A549 (cell line): ENCODE data around the gene SPAG5. TPM values are rescaled to one million over a fixed set of nuclear protein-coding genes. Genes with fewer than 3 reads are reported as not detected.
A peak's percentile ranks its signal among the peaks of the same experiment; 100 is the strongest.

ENCODE experiments used
- ATAC-seq, 2 experiments: fragments of 200-7000 bp in 1 of 2; fragments of >200 bp in 1 of 2; cut with Nextera tagmentation in 1 of 2; cut with Tn5 transposase in 1 of 2; 3 replicates each; pipeline versions ENCODE4 v1.8.0 to v1.9.1; 2018 to 2020; ENCODE audit warnings: mild to moderate bottlenecking in 1 of 2, moderate library complexity in 1 of 2
- CTCF ChIA-PET: fragments of 300-600 bp; sonication (Branson Sonifier 250); formaldehyde crosslinking; extraction: SDS; loops from one replicate; lab custom pipeline; 2021; ENCODE audit warnings: antibody characterized with exemption, inconsistent platforms; lab: Yijun Ruan, JAX
- POLR2A ChIA-PET: fragments of 350-600 bp; formaldehyde crosslinking; extraction: SDS; loops from one replicate; lab custom pipeline; 2021; ENCODE audit warnings: antibody characterized with exemption, inconsistent platforms; lab: Yijun Ruan, JAX
- DNase-seq, 2 experiments: peaks; one replicate each; pipeline versions ENCODE4 v3.0.0 to v3.0.0-alpha.2; 2011 to 2016; ENCODE audit warnings: low read depth in 1 of 2, low spot score in 1 of 2
- FAIRE-seq: peaks from 2 replicates; lab custom pipeline; 2011; peaks lifted over from hg19 to GRCh38; lab: Jason Lieb, UNC
- H3K27ac ChIP-seq, 2 experiments: fragments of >200 bp; sonication (Bioruptor Twin); formaldehyde crosslinking; 3 replicates each; pipeline ENCODE4 v1.5.1; 2016 to 2017
- H3K4me1 ChIP-seq: fragments of >200 bp; sonication (Bioruptor Twin); formaldehyde crosslinking; 3 replicates; pipeline ENCODE4 v1.6.1; 2016
- H3K4me2 ChIP-seq: fragments of >200 bp; sonication (Bioruptor Twin); formaldehyde crosslinking; 3 replicates; pipeline ENCODE4 v1.6.1; 2016
- H3K4me3 ChIP-seq: fragments of >200 bp; sonication (Bioruptor Twin); formaldehyde crosslinking; 3 replicates; pipeline ENCODE4 v1.5.1; 2016
- H3K9me3 ChIP-seq: fragments of >200 bp; sonication (Bioruptor Twin); formaldehyde crosslinking; 3 replicates; pipeline ENCODE4 v1.6.1; 2016
- BCL3 ChIP-seq: fragments of >200 bp; sonication (Bioruptor Twin); formaldehyde crosslinking; IDR thresholded peaks from 3 replicates; pipeline ENCODE4 v1.6.1; 2016
- CHD2 ChIP-seq: fragments of 150-350 bp; IDR thresholded peaks from 2 replicates; pipeline ENCODE4 v1.6.1; 2014; ENCODE audit warnings: low read length; ENCODE audit not compliant: partially characterized antibody
- EHMT2 ChIP-seq: fragments of 200-600 bp; sonication (generic); IDR thresholded peaks from 2 replicates; pipeline ENCODE4 v1.6.1; 2016; ENCODE audit warnings: antibody characterized with exemption, low read depth, mild to moderate bottlenecking, moderate library complexity
- HES2 ChIP-seq: fragments of >200 bp; sonication (Bioruptor Twin); formaldehyde crosslinking; IDR thresholded peaks from 2 replicates; pipeline ENCODE4 v1.6.1; 2016
- HOXB13 ChIP-seq: fragments of 250-450 bp; sonication (Bioruptor Pico); IDR thresholded peaks from 2 replicates; pipeline ENCODE4 v1.5.0; 2020; ENCODE audit warnings: low read depth, mild to moderate bottlenecking, moderate library complexity
- HOXB5 ChIP-seq: fragments of 250-450 bp; sonication (Bioruptor Pico); IDR thresholded peaks from 2 replicates; pipeline ENCODE4 v1.5.0; 2020; ENCODE audit warnings: mild to moderate bottlenecking, moderate library complexity
- JUN ChIP-seq, 2 experiments: fragments of >200 bp; sonication (Bioruptor Twin); formaldehyde crosslinking; IDR thresholded peaks; 2 replicates in 1 of 2; 3 replicates in 1 of 2; pipeline ENCODE4 v1.6.1; 2016 to 2017
- JUNB ChIP-seq: fragments of >200 bp; sonication (Bioruptor Twin); formaldehyde crosslinking; IDR thresholded peaks from 2 replicates; pipeline ENCODE4 v1.6.1; 2016
- KDM5A ChIP-seq: fragments of 200-600 bp; sonication (generic); IDR thresholded peaks from 2 replicates; pipeline ENCODE4 v1.6.1; 2016; ENCODE audit warnings: antibody characterized with exemption, mild to moderate bottlenecking
- MAFK ChIP-seq: fragments of 450-650 bp; IDR thresholded peaks from 2 replicates; pipeline ENCODE4 v1.6.1; 2014; ENCODE audit not compliant: partially characterized antibody
- MAZ ChIP-seq: fragments of 150-350 bp; IDR thresholded peaks from 2 replicates; pipeline ENCODE4 v1.6.1; 2014; ENCODE audit warnings: antibody characterized with exemption, low read depth, low read length, borderline replicate concordance
- MYC ChIP-seq: IDR thresholded peaks from 2 replicates; pipeline ENCODE4 v1.6.1; 2012; ENCODE audit warnings: mild to moderate bottlenecking, inconsistent platforms, low read length, improper control_type of control experiment, borderline replicate concordance
- RCOR1 ChIP-seq: fragments of 150-350 bp; IDR thresholded peaks from 2 replicates; pipeline ENCODE4 v1.6.1; 2014; ENCODE audit warnings: antibody characterized with exemption, low read length, low read depth
- SMC3 ChIP-seq: fragments of >200 bp; sonication (Bioruptor Twin); formaldehyde crosslinking; IDR thresholded peaks from 3 replicates; pipeline ENCODE4 v1.6.1; 2018; ENCODE audit warnings: inconsistent platforms
- TFCP2L1 ChIP-seq: fragments of 250-450 bp; sonication (Bioruptor Pico); IDR thresholded peaks from 2 replicates; pipeline ENCODE4 v1.5.0; 2021; ENCODE audit warnings: mild to moderate bottlenecking
- USF2 ChIP-seq: fragments of 450-650 bp; IDR thresholded peaks from 2 replicates; pipeline ENCODE4 v1.6.1; 2014; ENCODE audit warnings: antibody characterized with exemption
- ZC3H11A ChIP-seq: fragments of 450-650 bp; IDR thresholded peaks from 2 replicates; pipeline ENCODE4 v1.6.1; 2014; ENCODE audit warnings: antibody characterized with exemption, mild to moderate bottlenecking
- ZFP36 ChIP-seq: fragments of 450-650 bp; IDR thresholded peaks from 2 replicates; pipeline ENCODE4 v1.6.1; 2014; ENCODE audit warnings: borderline replicate concordance; ENCODE audit not compliant: partially characterized antibody
- ZSCAN20 ChIP-seq: fragments of 250-450 bp; sonication (Bioruptor Pico); IDR thresholded peaks from 2 replicates; pipeline ENCODE4 v1.8.0; 2022; ENCODE audit warnings: mild to moderate bottlenecking, moderate library complexity
- WGBS: methylation state at CpG from one replicate; pipeline ENCODE4 v1.1.6; 2017; ENCODE audit errors: missing lambda C conversion rate; 5-methylcytosine and 5-hydroxymethylcytosine counted together
- polyA plus RNA-seq, 4 experiments: library from polyadenylated mRNA; depleted of rRNA in 3 of 4; stranded (reverse); fragments of >200 nt; fragmentation: RNase III in 1 of 4; extraction: RNeasy Plus Mini Kit Qiagen cat#74134 plus additional on column Dnase treatment in 1 of 4; gene quantifications; 2 replicates in 3 of 4; 3 replicates in 1 of 4; pipeline ENCODE4 v1.2.3, GENCODE V29; 2011 to 2017
- TF ChIP-seq, protein P1 (sequence below): fragments of 250-450 bp; sonication (Bioruptor Pico); IDR thresholded peaks from 2 replicates; pipeline ENCODE4 v1.5.0; 2021; ENCODE audit warnings: mild to moderate bottlenecking, moderate library complexity, borderline replicate concordance
- TF ChIP-seq, protein P2 (sequence below): IDR thresholded peaks from 2 replicates; pipeline ENCODE4 v1.6.1; 2012; ENCODE audit warnings: low read depth, borderline replicate concordance
- TF ChIP-seq, protein P3 (sequence below): fragments of 200-600 bp; sonication (generic); IDR thresholded peaks from 2 replicates; pipeline ENCODE4 v1.6.1; 2016; ENCODE audit warnings: antibody characterized with exemption, mild to moderate bottlenecking, moderate library complexity

The SPAG5 gene
- polyA plus RNA-seq, 2 of the 4 experiments (the other 2 are of a cell fraction), result 111 TPM

GRCh38 chr17:28551421-28552175 lies 47.2 kb downstream of the SPAG5 start:
- 41% methylated on average over 10 of the region's 10 CpGs for WGBS
- TF ChIP-seq JUN (IDR thresholded peaks at IDR 0.05) (no peak), ZFP36 (peak; percentile 28)
- Histone ChIP-seq H3K4me2 (peak overlapping the region; percentile 91), H3K4me3 (peak overlapping the region; percentile 97), H3K4me1 (peaks cover 11% of the 10 kb centered on the region), H3K27ac (peak overlapping the region; percentile 79 to 90), H3K9me3 (no peaks in the 10 kb centered on the region)
- ChIA-PET CTCF (interaction anchor here (1.0 to 12.8 kb wide), 7 partner anchors 9 to 300 kb away, joined by 3 to 188 read pairs (median 20); no protein-coding TSS in a partner anchor), POLR2A (no interaction called here)
- peak; percentile 2 to 4; a peak in 3 of 6 replicates for ATAC-seq
- DNase-seq, result no peak
- FAIRE-seq, result no peak

- WGBS, result 91% methylated on average over 1 of the region's 1 CpG
- no peak for ATAC-seq
- peaks cover 11% of the 10 kb centered on the region for H3K4me1 ChIP-seq
- H3K4me3 ChIP-seq, result no peak overlapping the region
- POLR2A ChIA-PET, result no interaction called here
- H3K9me3 ChIP-seq, result no peaks in the 10 kb centered on the region
- CTCF ChIA-PET, result interaction anchor here (1.0 to 12.8 kb wide), 8 partner anchors 8 to 300 kb away, joined by 3 to 188 read pairs (median 12); no protein-coding TSS in a partner anchor
- no peak for FAIRE-seq
- DNase-seq, result no peak
- H3K27ac ChIP-seq, result no peak overlapping the region
- no peak overlapping the region; the same call in 2 of the 3 replicates for H3K4me2 ChIP-seq
- TF ChIP-seq MAFK (no peak), JUNB (no peak), MAZ (no peak), RCOR1 (no peak), ZC3H11A (no peak), TFCP2L1 (CRISPR knock-in tag) (no peak), KDM5A (no peak), USF2 (no peak), MYC (no peak)
Measured at GRCh38 chr17:28550858-28551257, 48.0 kb downstream of the SPAG5 start.

DNA sequence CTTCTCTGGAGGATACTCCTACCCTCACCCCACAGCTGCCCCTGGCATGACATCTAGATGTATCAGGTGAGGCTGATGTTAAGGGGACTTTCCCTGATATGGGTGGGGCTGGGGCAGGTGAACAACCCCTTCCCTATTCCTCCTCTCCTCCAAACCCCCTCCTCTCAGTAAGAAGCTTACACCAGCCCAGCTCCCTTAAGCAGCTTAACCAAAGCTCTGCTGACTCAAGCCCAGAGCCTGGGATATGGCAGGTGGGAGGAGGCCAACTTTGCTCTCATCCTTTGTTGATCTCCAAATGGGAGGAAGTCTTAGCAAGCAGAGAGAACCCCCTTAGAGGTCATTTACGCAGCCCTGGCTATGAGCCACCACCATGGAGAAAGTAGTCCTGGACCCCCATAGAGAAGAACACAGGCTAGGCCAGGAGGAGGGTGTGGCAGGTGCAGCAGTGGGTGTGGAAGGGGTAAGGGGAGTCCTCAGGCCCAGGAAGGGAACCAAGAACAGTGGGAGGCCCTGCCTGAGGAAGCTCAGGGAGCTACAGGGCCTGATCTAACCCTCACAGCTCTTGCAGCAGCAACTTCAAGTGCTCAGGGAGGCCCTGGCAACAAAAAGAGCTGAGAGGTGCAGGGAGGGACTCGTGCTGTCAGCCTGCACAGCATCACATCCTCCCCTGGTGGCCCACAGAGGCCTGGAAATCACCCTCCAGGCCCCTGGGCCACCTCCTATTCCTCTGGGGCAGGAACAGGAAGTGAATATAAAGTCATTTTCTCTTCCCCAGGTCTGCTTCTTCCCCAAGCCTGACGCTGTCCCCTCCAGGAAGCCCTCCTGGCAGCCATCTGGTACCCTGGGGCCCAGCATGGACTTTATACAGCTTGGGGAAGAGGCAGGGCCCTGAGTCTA lies 49.3 kb downstream of the SPAG5 start:
- no peak for ATAC-seq
- Histone ChIP-seq H3K27ac (no peak overlapping the region), H3K4me3 (no peak overlapping the region), H3K9me3 (no peaks in the 10 kb centered on the region), H3K4me2 (no peak overlapping the region), H3K4me1 (peaks cover 11% of the 10 kb centered on the region)
- FAIRE-seq, result no peak
- ChIA-PET CTCF (interaction anchor here (0.6 to 12.8 kb wide), 20 partner anchors 8 to 491 kb away, joined by 3 to 188 read pairs (median 5); partner anchors contain the start of gene PIGS), POLR2A (no interaction called here)
- 82% methylated on average over 3 of the region's 3 CpGs for WGBS
- no peak for DNase-seq
- no peak for TF ChIP-seq HOXB5 (CRISPR knock-in tag)
- TF ChIP-seq, protein P1, sequence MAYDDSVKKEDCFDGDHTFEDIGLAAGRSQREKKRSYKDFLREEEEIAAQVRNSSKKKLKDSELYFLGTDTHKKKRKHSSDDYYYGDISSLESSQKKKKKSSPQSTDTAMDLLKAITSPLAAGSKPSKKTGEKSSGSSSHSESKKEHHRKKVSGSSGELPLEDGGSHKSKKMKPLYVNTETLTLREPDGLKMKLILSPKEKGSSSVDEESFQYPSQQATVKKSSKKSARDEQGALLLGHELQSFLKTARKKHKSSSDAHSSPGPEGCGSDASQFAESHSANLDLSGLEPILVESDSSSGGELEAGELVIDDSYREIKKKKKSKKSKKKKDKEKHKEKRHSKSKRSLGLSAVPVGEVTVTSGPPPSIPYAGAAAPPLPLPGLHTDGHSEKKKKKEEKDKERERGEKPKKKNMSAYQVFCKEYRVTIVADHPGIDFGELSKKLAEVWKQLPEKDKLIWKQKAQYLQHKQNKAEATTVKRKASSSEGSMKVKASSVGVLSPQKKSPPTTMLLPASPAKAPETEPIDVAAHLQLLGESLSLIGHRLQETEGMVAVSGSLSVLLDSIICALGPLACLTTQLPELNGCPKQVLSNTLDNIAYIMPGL (CRISPR knock-in tag), result no peak
- no peak for TF ChIP-seq HOXB13 (CRISPR knock-in tag)
- TF ChIP-seq, protein P2, sequence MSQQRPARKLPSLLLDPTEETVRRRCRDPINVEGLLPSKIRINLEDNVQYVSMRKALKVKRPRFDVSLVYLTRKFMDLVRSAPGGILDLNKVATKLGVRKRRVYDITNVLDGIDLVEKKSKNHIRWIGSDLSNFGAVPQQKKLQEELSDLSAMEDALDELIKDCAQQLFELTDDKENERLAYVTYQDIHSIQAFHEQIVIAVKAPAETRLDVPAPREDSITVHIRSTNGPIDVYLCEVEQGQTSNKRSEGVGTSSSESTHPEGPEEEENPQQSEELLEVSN, result no peak
- TF ChIP-seq, protein P3, sequence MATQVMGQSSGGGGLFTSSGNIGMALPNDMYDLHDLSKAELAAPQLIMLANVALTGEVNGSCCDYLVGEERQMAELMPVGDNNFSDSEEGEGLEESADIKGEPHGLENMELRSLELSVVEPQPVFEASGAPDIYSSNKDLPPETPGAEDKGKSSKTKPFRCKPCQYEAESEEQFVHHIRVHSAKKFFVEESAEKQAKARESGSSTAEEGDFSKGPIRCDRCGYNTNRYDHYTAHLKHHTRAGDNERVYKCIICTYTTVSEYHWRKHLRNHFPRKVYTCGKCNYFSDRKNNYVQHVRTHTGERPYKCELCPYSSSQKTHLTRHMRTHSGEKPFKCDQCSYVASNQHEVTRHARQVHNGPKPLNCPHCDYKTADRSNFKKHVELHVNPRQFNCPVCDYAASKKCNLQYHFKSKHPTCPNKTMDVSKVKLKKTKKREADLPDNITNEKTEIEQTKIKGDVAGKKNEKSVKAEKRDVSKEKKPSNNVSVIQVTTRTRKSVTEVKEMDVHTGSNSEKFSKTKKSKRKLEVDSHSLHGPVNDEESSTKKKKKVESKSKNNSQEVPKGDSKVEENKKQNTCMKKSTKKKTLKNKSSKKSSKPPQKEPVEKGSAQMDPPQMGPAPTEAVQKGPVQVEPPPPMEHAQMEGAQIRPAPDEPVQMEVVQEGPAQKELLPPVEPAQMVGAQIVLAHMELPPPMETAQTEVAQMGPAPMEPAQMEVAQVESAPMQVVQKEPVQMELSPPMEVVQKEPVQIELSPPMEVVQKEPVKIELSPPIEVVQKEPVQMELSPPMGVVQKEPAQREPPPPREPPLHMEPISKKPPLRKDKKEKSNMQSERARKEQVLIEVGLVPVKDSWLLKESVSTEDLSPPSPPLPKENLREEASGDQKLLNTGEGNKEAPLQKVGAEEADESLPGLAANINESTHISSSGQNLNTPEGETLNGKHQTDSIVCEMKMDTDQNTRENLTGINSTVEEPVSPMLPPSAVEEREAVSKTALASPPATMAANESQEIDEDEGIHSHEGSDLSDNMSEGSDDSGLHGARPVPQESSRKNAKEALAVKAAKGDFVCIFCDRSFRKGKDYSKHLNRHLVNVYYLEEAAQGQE, result no peak
- TF ChIP-seq SMC3, result no peak
- TF ChIP-seq CHD2, result no peak
- TF ChIP-seq JUN (IDR thresholded peaks at IDR 0.05), result no peak
- no peak for TF ChIP-seq BCL3
- no peak for TF ChIP-seq HES2
- TF ChIP-seq ZSCAN20, result no peak
- TF ChIP-seq EHMT2, result no peak
